22Rv1 (cell line): ENCODE data around the gene CABCOCO1.

ENCODE experiments used
- CTCF ChIP-seq: fragments of 450-650 bp; IDR thresholded peaks from 2 replicates; pipeline ENCODE4 v1.5.1; 2017; ENCODE audit warnings: mild to moderate bottlenecking
- ZFX ChIP-seq: fragments of 450-650 bp; IDR thresholded peaks from 2 replicates; pipeline ENCODE4 v1.6.1; 2017; ENCODE audit warnings: antibody characterized with exemption, borderline replicate concordance

DNA sequence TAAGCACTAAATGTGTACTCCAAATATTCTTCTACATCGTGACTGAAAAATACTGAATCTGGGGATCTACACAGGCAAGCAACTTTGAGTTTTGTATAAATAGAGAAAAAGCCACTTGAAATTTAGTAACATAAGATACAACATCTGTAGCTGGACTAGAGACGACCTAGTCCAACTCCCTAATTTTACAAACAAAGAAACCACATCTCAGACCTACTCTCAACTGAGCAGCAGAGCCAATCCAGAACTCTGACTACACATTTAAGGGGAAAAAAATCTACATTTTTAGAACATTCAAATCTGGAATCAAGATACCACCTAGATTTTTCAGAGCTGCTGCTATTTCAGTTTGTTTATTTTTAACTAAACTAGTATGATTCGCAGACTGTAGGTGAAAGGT is 88.9 kb downstream of the CABCOCO1 start:
- TF ChIP-seq CTCF (no peak), ZFX (no peak)
